Stimulated activated CD8-positive, alpha-beta memory T cell treated with anti-CD3 and anti-CD28 coated beads, Interleukin-12 subunit alpha, Interleukin-12 subunit beta, amount 100 ng/mL, for 24 hours (primary cell): ENCODE results near the gene ARFGAP3.

Source experiments
- DNase-seq: peaks from one replicate; pipeline ENCODE4 v3.0.0-alpha.2; 2020; ENCODE audit errors: extremely low read depth

Gene ARFGAP3, protein sequence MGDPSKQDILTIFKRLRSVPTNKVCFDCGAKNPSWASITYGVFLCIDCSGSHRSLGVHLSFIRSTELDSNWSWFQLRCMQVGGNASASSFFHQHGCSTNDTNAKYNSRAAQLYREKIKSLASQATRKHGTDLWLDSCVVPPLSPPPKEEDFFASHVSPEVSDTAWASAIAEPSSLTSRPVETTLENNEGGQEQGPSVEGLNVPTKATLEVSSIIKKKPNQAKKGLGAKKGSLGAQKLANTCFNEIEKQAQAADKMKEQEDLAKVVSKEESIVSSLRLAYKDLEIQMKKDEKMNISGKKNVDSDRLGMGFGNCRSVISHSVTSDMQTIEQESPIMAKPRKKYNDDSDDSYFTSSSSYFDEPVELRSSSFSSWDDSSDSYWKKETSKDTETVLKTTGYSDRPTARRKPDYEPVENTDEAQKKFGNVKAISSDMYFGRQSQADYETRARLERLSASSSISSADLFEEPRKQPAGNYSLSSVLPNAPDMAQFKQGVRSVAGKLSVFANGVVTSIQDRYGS

DNA sequence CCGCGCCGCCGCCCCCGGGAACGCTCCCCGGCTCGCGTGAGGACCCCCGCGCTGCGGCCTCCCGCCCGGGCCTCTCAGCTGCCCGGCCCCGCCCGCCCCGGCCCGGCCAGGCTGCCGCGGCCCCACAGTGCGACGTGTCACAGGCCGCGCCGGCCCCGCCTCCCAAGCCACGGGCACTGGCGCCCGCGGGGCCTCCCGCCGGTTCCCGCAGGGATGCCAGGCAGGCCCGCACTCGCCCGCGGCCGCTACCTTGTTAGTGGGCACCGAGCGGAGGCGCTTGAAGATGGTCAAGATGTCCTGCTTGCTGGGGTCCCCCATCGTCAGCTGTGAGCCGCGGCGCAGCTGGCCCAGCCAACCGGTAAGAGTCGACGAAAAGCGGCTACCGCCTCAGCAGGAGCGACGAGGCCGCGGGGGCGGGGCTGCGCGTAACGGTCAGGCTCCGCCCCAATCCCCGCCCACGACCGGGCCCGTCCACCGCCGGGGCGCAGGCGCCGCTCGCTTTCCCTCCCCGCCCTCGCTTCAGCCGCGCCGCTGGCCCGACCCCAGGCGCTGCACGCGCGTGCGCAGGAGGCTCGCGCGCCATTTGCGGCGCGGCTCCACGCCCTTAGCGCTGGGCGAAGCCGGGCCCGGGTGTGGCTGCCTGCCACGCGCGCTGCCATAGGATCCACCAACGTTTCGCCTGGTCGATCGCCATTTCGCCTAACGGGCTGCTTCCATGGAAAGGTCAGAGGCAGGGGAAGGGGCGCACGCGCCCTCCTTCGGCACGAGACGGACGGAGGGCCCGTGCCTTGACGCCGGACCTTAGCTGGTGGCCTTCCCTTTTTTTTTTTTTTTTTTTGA is at the start of gene ARFGAP3:
TSS of gene ARFGAP3 (minus strand) at position 409 of the 840 bp plus-strand sequence. CDS start at position 318, 91 bp downstream.
- DNase-seq = peak; percentile 94

DNA sequence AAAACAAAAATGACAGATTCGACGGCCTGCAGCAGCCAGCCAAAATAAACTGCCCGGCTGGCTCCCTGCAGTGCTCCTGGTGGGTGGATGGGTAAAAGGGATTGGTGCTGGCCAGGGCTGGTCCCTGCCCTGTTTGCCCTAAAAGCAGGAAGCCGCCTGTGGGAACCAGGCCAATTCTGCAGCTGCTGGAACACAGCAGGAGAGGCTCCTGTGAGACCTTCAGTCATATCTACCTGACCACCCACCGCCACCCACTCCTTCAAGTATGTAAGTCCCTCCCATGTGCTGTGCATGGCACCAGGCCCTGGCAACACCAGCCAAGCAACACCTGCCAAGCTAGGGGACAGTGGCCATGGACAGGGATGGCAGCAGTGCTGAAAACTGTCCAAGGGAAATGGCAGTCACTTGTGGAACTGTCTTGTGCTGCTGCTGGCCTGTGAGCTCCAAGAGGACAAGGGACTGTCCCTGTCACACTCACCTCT is 48.7 kb upstream of the ARFGAP3 start:
- no peak for DNase-seq

DNA sequence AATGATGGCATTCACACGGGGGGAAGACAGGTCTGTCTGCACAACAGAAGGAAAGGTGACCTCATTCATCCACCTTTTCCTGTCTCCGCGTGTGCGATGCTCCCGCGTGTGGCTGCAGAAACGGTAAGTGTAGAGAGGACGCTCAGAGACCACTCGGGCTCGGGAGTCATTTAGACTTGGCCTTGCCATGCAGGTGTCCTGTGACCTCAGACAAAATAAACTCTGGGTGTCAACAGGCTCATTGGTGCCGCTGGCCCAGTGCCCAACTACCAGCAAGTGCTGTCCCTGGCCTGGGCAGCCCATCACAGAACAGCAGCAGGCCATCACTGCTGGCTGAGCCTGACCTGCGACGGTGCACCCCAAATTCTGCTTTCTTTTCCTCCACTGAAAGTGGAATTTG is 48.1 kb upstream of the ARFGAP3 start:
- no peak for DNase-seq

DNA sequence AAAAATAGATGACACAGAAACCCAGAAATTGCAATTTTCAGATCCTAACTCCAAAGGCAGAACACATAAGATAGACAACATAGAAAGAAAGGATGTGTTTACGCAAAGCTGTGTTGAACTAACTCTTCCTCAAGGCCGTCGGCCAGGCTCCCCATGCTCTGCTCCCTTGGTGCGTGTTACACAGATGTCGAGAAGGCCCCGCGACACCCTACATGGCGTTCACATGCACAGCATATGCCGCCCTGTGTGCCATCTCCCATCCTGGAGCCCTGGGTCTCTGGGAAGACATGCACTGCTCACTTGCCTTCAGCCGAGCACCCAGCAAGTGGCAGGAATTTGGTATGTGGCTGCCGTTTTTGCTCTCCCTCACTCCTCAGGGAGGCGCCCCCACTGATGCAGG is 47.0 kb upstream of the ARFGAP3 start:
- no peak for DNase-seq

DNA sequence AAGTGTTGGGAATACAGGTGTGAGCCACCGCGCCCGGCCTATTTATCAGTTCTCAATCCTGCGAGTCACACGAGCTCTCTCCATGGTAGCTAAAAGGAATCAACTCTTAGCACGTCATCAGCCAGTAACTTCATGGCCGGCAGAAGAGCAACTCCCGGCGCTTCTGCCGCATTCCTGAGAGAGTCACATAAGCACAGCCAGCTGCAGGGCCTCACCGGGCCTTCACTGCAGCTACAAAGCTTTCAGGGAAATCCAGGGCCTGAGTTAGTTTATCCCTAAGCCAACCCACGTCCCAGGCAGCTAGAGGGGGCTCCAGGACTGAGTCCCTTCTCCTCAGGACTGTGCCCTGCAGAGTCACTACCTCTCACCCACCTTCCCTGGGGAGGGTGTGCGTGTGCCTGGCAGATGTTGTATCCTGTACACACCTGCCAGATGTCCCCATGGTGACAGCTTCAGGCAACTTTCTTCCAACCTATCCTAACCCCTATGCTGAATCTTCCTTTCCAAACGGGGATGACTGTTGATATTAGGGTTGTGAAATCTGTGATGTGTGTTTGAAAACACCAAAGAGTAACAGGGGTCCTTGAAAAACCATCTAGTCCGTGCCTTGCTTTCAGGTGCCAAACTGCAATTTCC is 45.9 kb upstream of the ARFGAP3 start:
- no peak for DNase-seq

DNA sequence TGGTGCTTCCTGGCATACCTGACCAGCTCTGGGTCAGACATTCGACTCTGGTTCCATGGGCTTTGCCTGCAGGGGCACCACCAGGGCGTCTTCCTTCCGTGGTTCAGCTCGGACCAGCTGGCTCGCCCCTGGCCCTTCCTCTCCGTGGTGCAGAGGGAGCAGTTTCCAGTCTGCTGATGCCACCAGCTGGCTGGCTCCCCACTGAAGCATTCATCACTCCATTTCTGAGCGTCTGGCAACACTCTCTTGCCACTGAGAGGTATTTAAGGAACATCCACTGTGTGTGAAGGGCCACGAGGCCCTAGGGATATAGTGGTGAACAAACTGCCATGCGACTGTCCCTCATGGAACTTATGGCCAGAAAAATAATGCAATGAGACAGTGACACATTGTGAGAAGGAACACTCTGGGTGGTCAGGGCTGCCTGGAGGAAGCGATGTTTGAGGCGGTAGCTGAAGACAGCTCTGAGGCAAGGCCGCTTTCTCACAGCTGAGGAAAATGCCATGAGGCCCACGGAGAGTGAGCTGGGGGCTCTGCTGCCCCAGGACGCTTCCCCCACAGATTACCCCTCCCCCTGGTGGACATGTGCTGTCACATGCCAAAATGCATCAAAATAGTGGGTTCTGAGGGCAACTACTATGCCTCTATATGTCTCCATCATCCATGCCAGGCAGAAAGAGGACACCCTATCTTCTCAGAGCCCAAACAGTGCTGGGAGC is 44.9 kb upstream of the ARFGAP3 start:
- DNase-seq = no peak

DNA sequence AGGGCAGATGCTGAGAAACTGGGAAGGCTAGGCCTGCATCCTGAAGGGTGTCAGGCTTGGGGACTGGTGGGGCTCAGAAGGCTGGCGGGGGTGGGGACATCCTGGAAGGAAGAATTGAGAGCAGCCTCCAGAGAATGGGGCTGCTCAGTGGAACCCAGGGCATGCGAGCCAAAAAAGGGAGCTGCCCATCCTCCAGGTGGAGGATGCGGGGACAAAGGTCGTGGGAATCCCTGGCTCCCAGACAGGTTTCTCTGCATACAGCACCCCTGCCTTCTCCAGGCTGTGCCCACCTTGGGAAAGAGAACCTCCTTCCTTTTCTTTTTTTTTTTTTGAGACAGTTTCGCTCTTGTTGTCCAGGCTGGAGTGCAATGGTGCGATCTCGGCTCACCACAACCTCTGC is 40.9 kb upstream of the ARFGAP3 start:
- DNase-seq = no peak

DNA sequence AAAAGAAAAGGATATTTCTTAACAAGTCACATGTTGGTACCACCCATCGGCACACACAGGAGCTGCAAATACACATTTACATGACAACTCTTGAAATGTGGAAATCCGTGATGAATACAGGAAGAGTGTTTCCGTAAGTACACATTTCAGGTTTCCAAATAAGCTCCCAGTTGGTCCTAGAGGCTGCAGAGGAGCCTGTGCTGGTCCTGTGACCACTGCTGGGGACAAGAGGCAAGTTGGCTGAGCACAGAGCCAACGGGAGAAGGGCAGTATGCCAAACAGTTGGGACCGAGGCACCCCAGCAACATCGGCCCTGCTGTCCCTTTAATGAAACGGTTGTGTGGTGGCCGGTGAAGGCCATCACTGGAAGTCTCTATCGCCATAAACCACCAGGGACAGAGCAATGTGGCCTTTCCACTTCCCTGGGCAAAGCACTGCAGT is 38.5 kb upstream of the ARFGAP3 start:
- no peak for DNase-seq

DNA sequence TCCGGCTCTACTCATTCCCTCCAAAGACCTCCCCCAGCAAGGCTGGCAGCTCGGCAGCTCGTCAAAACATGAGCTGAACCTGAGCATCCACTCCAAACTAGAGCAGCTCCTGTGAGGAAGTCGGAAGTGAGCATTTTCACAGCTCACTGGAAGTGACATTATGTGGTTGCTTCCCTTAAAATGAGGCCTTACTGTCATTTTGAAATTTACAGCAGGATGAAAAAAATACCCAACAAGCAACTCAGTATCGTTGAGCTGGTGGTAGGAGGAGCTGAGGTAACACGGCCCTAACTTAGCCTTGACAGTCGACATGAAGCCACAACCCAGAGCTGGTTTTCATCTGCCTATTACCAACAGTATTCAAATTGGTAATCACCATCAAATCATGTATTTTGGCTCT is 38.0 kb upstream of the ARFGAP3 start:
- no peak for DNase-seq

DNA sequence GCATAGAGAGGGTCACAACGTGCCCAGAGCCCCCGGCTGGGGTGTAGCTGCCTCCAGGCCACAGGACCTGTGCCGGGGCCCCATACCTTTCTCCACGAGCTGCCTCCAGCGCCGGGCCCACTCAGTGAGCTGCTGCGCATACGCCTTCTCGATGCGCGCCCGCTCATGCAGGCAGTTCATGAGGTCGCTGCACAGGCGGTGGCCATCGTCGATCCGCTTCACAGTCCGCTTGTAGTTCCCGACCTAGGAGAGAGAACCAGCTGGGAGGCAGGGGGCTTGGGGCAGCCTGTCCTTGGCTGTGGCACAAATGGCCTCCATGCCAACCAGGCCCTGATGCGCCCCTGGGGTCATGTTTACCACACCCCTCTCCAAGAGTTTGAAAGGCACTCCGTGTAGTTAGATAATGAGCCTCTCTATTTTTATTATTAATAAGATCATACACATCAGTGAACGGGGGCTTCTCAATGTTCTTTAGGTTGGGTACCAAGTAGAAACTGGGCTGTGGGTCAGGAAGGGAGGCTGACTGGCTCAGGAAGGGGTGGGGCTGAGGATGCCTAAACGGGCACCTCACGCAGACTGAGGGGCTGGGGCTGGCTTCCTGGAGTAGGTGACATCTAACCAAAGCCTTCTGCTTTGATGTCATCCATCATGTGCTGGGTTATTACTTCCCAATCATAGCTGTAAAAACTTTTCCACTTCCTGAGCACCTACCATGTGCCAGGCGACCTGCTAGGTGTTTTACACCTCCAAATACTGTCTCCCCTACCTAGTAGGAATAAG is 36.5 kb upstream of the ARFGAP3 start:
- DNase-seq = no peak

DNA sequence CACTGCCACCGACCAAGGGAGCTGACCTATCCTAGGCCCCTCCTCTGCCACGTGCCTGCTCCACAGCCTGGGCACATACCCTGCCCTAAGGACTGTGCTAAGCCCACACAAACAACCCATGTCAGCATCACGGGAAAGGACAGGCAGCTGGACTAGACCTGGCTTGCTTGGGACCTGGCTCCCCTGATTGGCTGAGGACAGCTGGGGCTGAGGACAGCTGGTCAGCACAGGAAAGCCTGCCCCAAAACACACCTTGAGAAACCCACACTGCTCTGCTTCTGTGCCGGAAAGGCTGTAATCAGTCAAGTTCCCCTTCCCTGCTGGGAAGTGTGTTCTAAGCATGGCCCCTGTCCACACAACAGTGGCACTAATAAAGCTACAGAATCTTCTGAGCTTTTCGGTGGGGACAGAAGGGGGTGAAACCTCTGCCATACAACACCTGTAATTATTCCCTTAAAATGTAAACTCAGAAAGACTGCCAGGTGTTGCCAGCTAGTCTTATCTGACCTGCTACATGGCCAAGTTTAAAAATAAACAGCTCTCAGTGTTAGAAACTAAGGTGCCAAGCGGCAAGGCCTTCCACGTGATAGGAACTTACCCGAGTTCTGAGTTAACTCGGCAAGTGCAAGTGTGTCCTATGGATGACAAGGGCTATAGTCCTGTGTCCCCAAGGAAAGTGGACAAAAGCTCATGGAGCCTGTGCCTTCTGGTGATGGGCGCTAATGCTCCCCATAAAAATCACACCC is 35.7 kb upstream of the ARFGAP3 start:
- no peak for DNase-seq

DNA sequence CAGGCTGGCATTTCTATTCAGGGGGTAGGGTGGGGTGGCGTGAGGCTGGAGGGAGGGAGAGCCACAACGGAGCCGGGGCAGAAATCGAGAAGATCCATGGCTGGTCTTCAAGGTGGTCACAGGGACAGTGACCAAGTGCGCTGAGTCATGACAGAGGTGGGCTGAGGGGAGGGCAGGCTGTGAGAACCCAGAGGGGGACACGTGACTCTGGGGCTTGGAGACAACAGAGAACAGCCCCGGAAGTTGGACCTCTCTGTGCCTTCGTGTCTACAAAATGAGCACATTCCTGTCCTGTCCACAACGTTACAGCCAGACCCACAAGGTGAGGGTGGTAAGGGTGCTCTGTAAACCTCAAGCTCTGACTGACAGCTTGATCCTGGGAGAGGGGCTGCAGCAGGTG is 35.1 kb upstream of the ARFGAP3 start:
- DNase-seq = no peak

DNA sequence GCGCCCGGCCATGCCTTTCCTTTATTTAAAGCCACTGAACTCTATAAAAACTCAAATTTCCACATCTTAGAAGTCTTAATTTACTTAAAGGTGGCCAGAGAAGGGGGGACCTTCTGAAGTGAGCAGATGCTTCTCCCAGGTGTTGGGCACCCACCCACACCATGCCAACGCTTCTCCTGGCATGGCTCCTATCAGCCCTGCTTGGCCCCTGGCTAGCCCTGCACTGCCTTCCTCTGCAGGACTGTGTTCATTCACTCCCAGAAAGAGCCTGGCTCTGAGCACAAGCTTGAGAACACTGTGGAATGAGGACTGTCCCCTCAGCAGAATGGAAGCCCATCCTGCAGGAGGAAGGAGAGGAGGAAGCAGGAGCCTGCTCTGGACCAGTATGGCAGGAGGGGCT is 34.6 kb upstream of the ARFGAP3 start:
- no peak for DNase-seq

DNA sequence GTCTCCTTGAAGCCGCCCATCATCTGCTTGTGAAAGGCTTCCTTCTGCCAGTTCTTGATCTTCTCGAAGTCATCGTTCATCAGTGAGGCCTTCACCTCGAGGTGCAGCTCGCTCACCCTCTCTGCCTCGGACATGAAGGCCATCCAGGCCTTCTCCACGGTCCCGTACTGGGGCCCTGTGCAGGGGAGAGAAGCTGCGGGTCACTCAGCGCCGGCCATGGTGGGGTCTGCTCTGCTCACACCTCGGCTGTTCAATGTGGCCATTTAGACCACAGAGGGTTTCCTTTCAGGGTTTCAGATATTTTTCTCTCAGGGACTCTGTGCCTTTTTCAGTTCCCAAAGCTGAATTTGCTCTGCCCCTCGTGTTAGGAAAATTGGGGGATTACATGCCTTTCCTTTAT is 33.9 kb upstream of the ARFGAP3 start:
- DNase-seq = no peak

DNA sequence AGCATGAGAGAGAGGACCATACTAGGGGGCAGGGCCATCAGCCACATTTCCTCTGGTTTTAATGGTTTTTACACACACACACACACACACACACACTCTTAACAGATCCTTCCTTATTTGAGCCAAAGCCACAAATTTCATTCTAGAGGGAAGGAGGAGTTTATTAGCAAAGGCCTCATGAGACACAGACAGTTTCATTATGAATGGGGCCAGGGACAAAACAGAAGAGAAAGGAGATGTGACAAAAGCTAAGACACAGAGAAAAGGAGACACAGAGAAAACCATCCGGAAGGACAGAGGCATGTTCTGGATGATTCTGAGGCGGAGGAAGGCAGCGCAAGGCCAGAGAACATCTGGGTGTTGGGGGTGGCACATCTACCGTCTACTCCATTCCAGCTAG is 32.2 kb upstream of the ARFGAP3 start:
- DNase-seq = no peak

DNA sequence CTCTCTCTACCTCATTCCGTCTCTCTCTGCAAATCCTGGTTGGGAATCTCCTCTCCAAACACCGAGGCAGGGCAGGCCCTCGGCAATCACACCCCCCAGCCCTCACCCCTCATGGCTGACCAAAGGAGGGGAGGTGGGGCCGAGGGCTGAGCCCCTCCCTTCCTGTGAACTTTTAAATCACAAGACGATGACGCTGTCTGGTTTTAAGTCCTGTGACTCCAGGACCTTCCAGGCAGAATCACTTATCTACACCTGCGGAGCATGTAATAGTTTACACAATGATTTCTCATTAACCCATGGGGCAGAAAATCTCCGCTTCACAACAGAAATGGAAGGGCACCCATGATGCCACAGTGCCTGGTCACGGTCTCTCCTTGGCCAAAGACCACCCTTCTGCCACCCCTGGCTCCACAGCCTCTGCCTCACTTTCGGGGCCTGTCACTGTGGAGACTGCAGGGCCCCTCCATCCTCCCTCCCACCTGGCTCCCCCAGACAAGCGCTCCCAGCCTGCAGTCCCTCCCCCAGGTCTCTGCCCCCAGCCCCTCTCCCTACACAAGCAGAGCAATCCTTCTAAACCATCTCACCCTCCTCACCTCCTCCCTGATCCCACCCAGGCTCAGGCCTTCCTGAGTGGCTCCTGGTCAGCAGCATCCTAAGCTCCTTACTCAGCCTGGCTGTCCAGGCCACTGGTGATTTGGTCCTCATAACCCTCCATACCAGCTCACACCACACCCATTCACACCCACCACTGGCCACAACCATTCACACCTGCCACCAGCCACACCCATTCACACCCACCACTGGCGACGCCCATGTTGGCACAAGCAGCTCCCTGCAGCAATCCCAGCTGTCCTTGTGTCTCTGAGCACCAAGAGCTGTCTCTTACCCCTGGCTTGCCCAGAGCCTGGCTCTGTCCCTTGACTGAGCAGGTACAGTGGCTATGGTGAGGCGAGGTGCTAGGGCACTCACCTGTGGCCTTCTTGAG is 30.7 kb upstream of the ARFGAP3 start:
- DNase-seq = no peak

DNA sequence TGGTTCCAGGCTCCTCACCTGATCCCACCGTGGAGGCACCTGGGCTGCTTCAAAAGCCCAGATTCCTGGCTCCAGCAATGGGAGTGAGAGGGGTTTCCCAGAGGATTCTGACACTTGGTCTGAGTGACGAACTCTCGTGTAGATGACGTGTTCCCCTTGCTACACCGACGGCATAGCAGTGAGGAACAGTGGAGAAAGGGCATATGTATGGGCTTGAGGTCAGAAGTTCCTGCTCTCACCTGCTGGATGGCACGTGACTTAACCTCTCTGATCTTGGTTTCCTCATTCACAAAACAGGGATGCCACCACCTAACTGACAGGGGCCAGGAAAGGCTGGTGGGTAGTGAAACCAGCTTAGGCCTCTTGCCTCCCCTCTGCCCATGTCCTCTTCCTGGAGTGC is 30.0 kb upstream of the ARFGAP3 start:
- DNase-seq = no peak

DNA sequence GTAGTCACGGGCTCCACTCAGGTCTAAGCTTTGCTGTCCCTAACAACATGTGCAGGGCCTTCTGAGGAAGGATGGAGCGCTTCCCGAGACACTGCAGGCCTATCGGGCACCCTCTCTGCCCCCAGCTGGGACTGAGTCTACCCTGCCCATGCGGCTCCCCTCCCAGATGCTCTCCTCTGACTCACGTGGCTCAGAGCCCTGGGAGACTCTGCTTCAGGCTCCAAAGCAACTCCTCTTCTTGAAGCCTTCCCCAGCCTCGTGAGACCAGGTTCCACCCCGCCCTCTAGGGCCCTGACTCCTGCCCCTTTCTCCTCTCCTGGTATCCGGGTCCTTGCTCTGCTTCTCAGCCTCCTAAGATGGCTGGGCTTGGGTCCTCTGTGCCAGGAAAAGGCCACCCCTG is 28.4 kb upstream of the ARFGAP3 start:
- DNase-seq = no peak
